Measurements from ENCODE around the gene PACSIN3.

DNA sequence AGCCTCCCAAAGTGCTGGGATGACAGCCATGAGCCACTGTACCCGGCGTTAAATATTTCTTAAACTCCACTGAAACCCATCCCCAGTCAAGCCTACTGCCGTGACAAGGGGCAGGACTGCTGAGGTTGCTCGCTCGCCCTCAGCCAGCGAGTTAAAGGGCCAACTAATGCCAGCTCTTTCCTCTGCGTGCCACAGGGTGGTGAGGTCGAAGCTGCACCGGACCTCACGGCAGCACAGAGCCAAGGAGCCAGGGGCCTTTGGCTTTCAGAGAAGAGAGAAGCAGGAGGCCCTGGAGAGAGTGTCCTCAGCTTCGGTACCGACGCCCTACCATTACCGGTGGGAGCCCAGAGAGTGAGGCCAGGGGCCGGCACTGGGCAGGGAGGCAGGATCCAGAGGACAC, 22.3 kb downstream of the PACSIN3 start:
- TF ChIP-seq POLR2A (IDR thresholded peaks at IDR 0.05) (no peak), CTCF (IDR thresholded peaks at IDR 0.05) (no peak)
